Activated T-helper 2 cell treated with anti-CD3 and anti-CD28 coated beads, Interferon-gamma antibody, Interleukin-2, Interleukin-4, amounts not matched to agents 10 μg/mL and 5 μg/mL and 100 μg/mL, durations not matched to agents 14 hours and 24 hours and 36 hours (primary cell): ENCODE results near the gene GPR3. TPM values are rescaled to one million over a fixed set of nuclear protein-coding genes. Genes with fewer than 3 reads are reported as not detected.

Experiments used
- DNase-seq: peaks from one replicate; pipeline ENCODE4 v3.0.0; 2021; ENCODE audit warnings: low spot score
- H3K27ac Mint-ChIP-seq: one replicate; pipeline ENCODE4 v1.8.0; 2021; ENCODE audit warnings: mixed read lengths
- H3K27me3 Mint-ChIP-seq: one replicate; pipeline ENCODE4 v1.8.0; 2021; ENCODE audit warnings: low read depth, mixed read lengths
- H3K36me3 Mint-ChIP-seq: one replicate; pipeline ENCODE4 v1.8.0; 2021; ENCODE audit warnings: low read depth, mixed read lengths
- H3K4me1 Mint-ChIP-seq: one replicate; pipeline ENCODE4 v1.8.0; 2021; ENCODE audit warnings: low read depth, mixed read lengths
- H3K4me3 Mint-ChIP-seq: one replicate; pipeline ENCODE4 v1.8.0; 2021; ENCODE audit warnings: low read depth, mild to moderate bottlenecking, moderate library complexity, mixed read lengths
- H3K9me3 Mint-ChIP-seq: one replicate; pipeline ENCODE4 v1.8.0; 2021; ENCODE audit warnings: mixed read lengths
- intact Hi-C: fragments of 100-400 bp; cut with micrococcal nuclease; formaldehyde crosslinking; loops from one replicate; pipeline ENCODE4 v1.15.1; 2023
- total RNA-seq: library from RNA; stranded (reverse); gene quantifications from 2 replicates; pipeline ENCODE4 v1.2.3, GENCODE V29; 2022

GPR3 gene
- total RNA-seq, 1 donor from 2014 or later: 3.9 TPM

- no peak overlapping the region for H3K27ac Mint-ChIP-seq
- no peaks in the 10 kb centered on the region for H3K9me3 Mint-ChIP-seq
- H3K4me1 Mint-ChIP-seq: peaks cover 19% of the 10 kb centered on the region
- H3K4me3 Mint-ChIP-seq: no peak overlapping the region
- no peak for DNase-seq
- intact Hi-C loops: no loop called here
- no peaks in the 10 kb centered on the region for H3K27me3 Mint-ChIP-seq
- H3K36me3 Mint-ChIP-seq: peaks cover 22% of the 10 kb centered on the region
Observed at GRCh38 chr1:27353166-27353565, 39.3 kb upstream of the GPR3 start.

GRCh38 chr1:27353629-27354028 lies 38.8 kb upstream of the GPR3 start:
- H3K27ac Mint-ChIP-seq: no peak overlapping the region
- peaks cover 21% of the 10 kb centered on the region for H3K36me3 Mint-ChIP-seq

GRCh38 chr1:27355683-27356082 lies 36.7 kb upstream of the GPR3 start:
- H3K4me1 Mint-ChIP-seq: peaks cover 27% of the 10 kb centered on the region
- no peak overlapping the region for H3K4me3 Mint-ChIP-seq
- no peak overlapping the region for H3K27ac Mint-ChIP-seq
- H3K27me3 Mint-ChIP-seq: no peaks in the 10 kb centered on the region
- peaks cover 20% of the 10 kb centered on the region for H3K36me3 Mint-ChIP-seq
- intact Hi-C loops: no loop called here
- no peaks in the 10 kb centered on the region for H3K9me3 Mint-ChIP-seq
- DNase-seq: no peak

More at GRCh38 chr1:27353629-27354028, 38.8 kb upstream of the GPR3 start:
- no peak overlapping the region for H3K4me3 Mint-ChIP-seq
- no peak for DNase-seq
- intact Hi-C loops: no loop called here
- no peaks in the 10 kb centered on the region for H3K27me3 Mint-ChIP-seq
- H3K9me3 Mint-ChIP-seq: no peaks in the 10 kb centered on the region
- H3K4me1 Mint-ChIP-seq: peaks cover 19% of the 10 kb centered on the region

GRCh38 chr1:27356277-27356618 lies 36.2 kb upstream of the GPR3 start:
- Mint-ChIP-seq H3K27me3 (no peaks in the 10 kb centered on the region), H3K4me3 (no peak overlapping the region), H3K36me3 (peaks cover 20% of the 10 kb centered on the region), H3K4me1 (peaks cover 27% of the 10 kb centered on the region), H3K9me3 (no peaks in the 10 kb centered on the region), H3K27ac (no peak overlapping the region)
- intact Hi-C loops: no loop called here
- DNase-seq: no peak

GRCh38 chr1:27356619-27357280 lies 35.7 kb upstream of the GPR3 start:
- H3K4me3 Mint-ChIP-seq: peak overlapping the region; percentile 56
- no peaks in the 10 kb centered on the region for H3K9me3 Mint-ChIP-seq
- H3K4me1 Mint-ChIP-seq: peaks cover 27% of the 10 kb centered on the region
- intact Hi-C loops: loop anchor here (1.0 kb wide), 3 partner anchors 9 to 32 kb away; no protein-coding TSS in a partner anchor
- no peaks in the 10 kb centered on the region for H3K27me3 Mint-ChIP-seq
- H3K36me3 Mint-ChIP-seq: peaks cover 16% of the 10 kb centered on the region
- no peak for DNase-seq
- H3K27ac Mint-ChIP-seq: peak overlapping the region; percentile 76

- peak overlapping the region; percentile 76 for H3K27ac Mint-ChIP-seq
- no peaks in the 10 kb centered on the region for H3K27me3 Mint-ChIP-seq
- H3K9me3 Mint-ChIP-seq: no peaks in the 10 kb centered on the region
- peak overlapping the region; percentile 56 for H3K4me3 Mint-ChIP-seq
- intact Hi-C loops: loop anchor here (1.0 kb wide), 3 partner anchors 8 to 31 kb away; no protein-coding TSS in a partner anchor
- H3K4me1 Mint-ChIP-seq: peaks cover 27% of the 10 kb centered on the region
- H3K36me3 Mint-ChIP-seq: peaks cover 16% of the 10 kb centered on the region
- DNase-seq: peak; percentile 81
Observed at GRCh38 chr1:27357281-27358037, 35.0 kb upstream of the GPR3 start.

- intact Hi-C loops: no loop called here
- Mint-ChIP-seq H3K4me1 (peaks cover 27% of the 10 kb centered on the region), H3K36me3 (peaks cover 15% of the 10 kb centered on the region), H3K9me3 (no peaks in the 10 kb centered on the region), H3K27ac (no peak overlapping the region), H3K4me3 (no peak overlapping the region), H3K27me3 (no peaks in the 10 kb centered on the region)
- no peak for DNase-seq
Observed at GRCh38 chr1:27358038-27358927, 34.1 kb upstream of the GPR3 start.

GRCh38 chr1:27358928-27359313 lies 33.5 kb upstream of the GPR3 start:
- Mint-ChIP-seq H3K4me3 (no peak overlapping the region), H3K27me3 (no peaks in the 10 kb centered on the region), H3K27ac (no peak overlapping the region), H3K9me3 (no peaks in the 10 kb centered on the region), H3K4me1 (peaks cover 27% of the 10 kb centered on the region), H3K36me3 (peaks cover 8% of the 10 kb centered on the region)
- DNase-seq: no peak
- intact Hi-C loops: no loop called here

- intact Hi-C loops: no loop called here
- DNase-seq: no peak
- Mint-ChIP-seq H3K9me3 (no peaks in the 10 kb centered on the region), H3K4me3 (peak overlapping the region; percentile 73), H3K27me3 (no peaks in the 10 kb centered on the region), H3K27ac (no peak overlapping the region), H3K36me3 (peaks cover 8% of the 10 kb centered on the region), H3K4me1 (peaks cover 32% of the 10 kb centered on the region)
Observed at GRCh38 chr1:27359822-27360158, 32.6 kb upstream of the GPR3 start.

GRCh38 chr1:27360159-27361043 lies 32.0 kb upstream of the GPR3 start:
- H3K4me1 Mint-ChIP-seq: peaks cover 34% of the 10 kb centered on the region
- peak overlapping the region; percentile 73 for H3K4me3 Mint-ChIP-seq
- H3K9me3 Mint-ChIP-seq: no peaks in the 10 kb centered on the region
- H3K27me3 Mint-ChIP-seq: no peaks in the 10 kb centered on the region
- DNase-seq: no peak
- no peak overlapping the region for H3K27ac Mint-ChIP-seq
- intact Hi-C loops: no loop called here
- H3K36me3 Mint-ChIP-seq: peaks cover 6% of the 10 kb centered on the region

GRCh38 chr1:27361044-27361402 lies 31.4 kb upstream of the GPR3 start:
- Mint-ChIP-seq H3K36me3 (peaks cover 2% of the 10 kb centered on the region), H3K9me3 (no peaks in the 10 kb centered on the region), H3K4me3 (no peak overlapping the region), H3K4me1 (peaks cover 31% of the 10 kb centered on the region), H3K27me3 (no peaks in the 10 kb centered on the region), H3K27ac (no peak overlapping the region)
- intact Hi-C loops: no loop called here
- no peak for DNase-seq

- Mint-ChIP-seq H3K27me3 (no peaks in the 10 kb centered on the region), H3K27ac (no peak overlapping the region), H3K4me3 (no peak overlapping the region), H3K36me3 (peaks cover 2% of the 10 kb centered on the region), H3K4me1 (peaks cover 31% of the 10 kb centered on the region), H3K9me3 (no peaks in the 10 kb centered on the region)
- intact Hi-C loops: no loop called here
- DNase-seq: no peak
Observed at GRCh38 chr1:27361553-27361952, 30.9 kb upstream of the GPR3 start.
